HG03439 (cell line): ENCODE results near the gene CMTM2.
"Not testable (repeated sequence)": the region's sequence is repeated elsewhere in the genome, so short reads cannot be mapped to it uniquely, and the experiment has no call there.

ENCODE experiments used
- ATAC-seq: cut with Tn5 transposase; IDR thresholded peaks from one replicate; pipeline ENCODE4 v1.9.1; 2021; ENCODE audit warnings: mild to moderate bottlenecking, moderate library complexity; ENCODE audit not compliant: unreplicated experiment

The CMTM2 gene

GRCh38 chr16:66627611-66628378 is 48.5 kb downstream of the CMTM2 start:
- not testable (repeated sequence) for ATAC-seq

- no peak for ATAC-seq
Observed at GRCh38 chr16:66629856-66630255, 50.6 kb downstream of the CMTM2 start.

GRCh38 chr16:66630561-66631260 is 51.4 kb downstream of the CMTM2 start:
- not testable (repeated sequence) for ATAC-seq

GRCh38 chr16:66631558-66631957 is 52.3 kb downstream of the CMTM2 start:
- not testable (repeated sequence) for ATAC-seq

- no peak for ATAC-seq
Observed at GRCh38 chr16:66634527-66635196, 55.4 kb downstream of the CMTM2 start.

GRCh38 chr16:66635406-66635805 is 56.1 kb downstream of the CMTM2 start:
- no peak for ATAC-seq

- no peak for ATAC-seq
Observed at GRCh38 chr16:66636199-66636598, 56.9 kb downstream of the CMTM2 start.

- no peak for ATAC-seq
Observed at GRCh38 chr16:66637806-66638205, 58.5 kb downstream of the CMTM2 start.
